Lower leg skin (tissue), 4 donors: Measurements from ENCODE around the gene OSBPL3. TPM values are rescaled to one million over a fixed set of nuclear protein-coding genes. Genes with fewer than 3 reads are reported as not detected.

Source experiments
- DNase-seq, 2 donors: peaks; one replicate each; pipeline ENCODE4 v3.0.0-alpha.2; 2019; ENCODE audit warnings: low spot score in 2 of 2
- H3K4me3 ChIP-seq: fragments of 200-600 bp; sonication (generic); 2 replicates; pipeline ENCODE4 v1.5.1; 2017; ENCODE audit warnings: mild to moderate bottlenecking, low read depth; ENCODE audit not compliant: poor library complexity, severe bottlenecking
- POLR2A ChIP-seq, 2 donors: fragments of 450-650 bp; IDR thresholded peaks; one replicate each; pipeline ENCODE4 v1.6.1; 2016 to 2017; ENCODE audit warnings: antibody characterized with exemption in 2 of 2, mild to moderate bottlenecking in 1 of 2, moderate library complexity in 1 of 2
- whole genome bisulfite sequencing, 2 donors: methylation state at CpG; one replicate each; pipeline ENCODE4 v1.1.5; 2018; 5-methylcytosine and 5-hydroxymethylcytosine counted together
- intact Hi-C: fragments of 100-400 bp; cut with DNase I; formaldehyde crosslinking; loops from one replicate; pipeline ENCODE4 v1.15.0; 2023; ENCODE audit warnings: low total_unique reads
- total RNA-seq, 4 donors: library from RNA; depleted of rRNA; stranded (reverse); fragments of >200 nt; gene quantifications; one replicate each; pipeline ENCODE4 v1.1.0, GENCODE V29; 2016
- TF ChIP-seq, protein P1 (sequence below), 3 donors: fragments of 450-650 bp; IDR thresholded peaks; one replicate each; pipeline ENCODE4 v1.5.1; 2016; ENCODE audit warnings: antibody characterized with exemption in 3 of 3, mild to moderate bottlenecking in 3 of 3, moderate library complexity in 2 of 3

The OSBPL3 gene
- total RNA-seq, 4 donors from 2014 or later: 21.9 to 40.3 (median 23.7) TPM

DNA sequence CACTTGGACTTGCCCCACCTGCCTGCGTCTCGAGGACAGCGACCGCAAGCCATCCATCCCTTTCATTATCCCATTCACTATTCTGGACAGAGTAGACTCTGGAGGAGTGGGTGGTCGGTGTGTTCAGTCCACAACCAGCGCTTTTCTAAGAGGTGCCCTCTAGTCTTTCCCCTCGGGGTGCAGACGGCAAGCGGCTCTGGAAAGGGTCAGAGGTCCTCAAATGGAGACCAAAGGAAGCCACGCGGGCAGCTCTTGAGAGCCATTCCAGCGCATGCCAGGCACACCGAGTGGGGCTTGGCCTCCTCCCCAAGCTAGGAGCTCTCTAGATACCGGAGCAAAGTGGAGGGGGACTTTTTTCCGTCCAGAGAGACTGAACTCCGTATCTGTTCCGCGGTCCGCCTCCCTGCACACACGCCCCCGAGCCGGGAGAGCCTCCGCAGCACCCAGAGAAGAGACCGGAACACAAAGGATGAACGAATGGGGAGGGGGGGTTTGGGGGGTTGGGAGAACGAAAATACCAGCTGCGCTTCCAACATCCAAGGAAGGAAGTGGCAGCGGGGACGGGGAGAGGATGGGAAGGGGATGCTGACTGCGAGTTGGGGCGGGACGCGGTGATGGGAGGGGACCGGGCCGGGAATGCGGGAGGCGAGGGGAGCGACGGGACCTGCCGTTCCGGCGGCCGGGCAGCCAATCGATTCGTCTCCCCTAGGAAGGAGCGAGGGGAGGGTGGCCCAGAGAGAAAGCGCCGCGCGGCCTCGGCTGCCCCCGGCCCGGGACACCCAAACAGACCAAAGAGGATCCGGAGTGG lies 223.2 kb downstream of the OSBPL3 start:
- 6% methylated on average over 50 to 52 of the region's 54 CpGs for WGBS, 2 donors
- H3K4me3 ChIP-seq: peak overlapping the region; percentile 48
- peak in 1 of 2 donors; percentile 93 for DNase-seq
- TF ChIP-seq, protein P1, sequence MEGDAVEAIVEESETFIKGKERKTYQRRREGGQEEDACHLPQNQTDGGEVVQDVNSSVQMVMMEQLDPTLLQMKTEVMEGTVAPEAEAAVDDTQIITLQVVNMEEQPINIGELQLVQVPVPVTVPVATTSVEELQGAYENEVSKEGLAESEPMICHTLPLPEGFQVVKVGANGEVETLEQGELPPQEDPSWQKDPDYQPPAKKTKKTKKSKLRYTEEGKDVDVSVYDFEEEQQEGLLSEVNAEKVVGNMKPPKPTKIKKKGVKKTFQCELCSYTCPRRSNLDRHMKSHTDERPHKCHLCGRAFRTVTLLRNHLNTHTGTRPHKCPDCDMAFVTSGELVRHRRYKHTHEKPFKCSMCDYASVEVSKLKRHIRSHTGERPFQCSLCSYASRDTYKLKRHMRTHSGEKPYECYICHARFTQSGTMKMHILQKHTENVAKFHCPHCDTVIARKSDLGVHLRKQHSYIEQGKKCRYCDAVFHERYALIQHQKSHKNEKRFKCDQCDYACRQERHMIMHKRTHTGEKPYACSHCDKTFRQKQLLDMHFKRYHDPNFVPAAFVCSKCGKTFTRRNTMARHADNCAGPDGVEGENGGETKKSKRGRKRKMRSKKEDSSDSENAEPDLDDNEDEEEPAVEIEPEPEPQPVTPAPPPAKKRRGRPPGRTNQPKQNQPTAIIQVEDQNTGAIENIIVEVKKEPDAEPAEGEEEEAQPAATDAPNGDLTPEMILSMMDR (IDR thresholded peaks at IDR 0.05): no peak
- TF ChIP-seq POLR2A (IDR thresholded peaks at IDR 0.05): no peak
- intact Hi-C loops: no loop called here

DNA sequence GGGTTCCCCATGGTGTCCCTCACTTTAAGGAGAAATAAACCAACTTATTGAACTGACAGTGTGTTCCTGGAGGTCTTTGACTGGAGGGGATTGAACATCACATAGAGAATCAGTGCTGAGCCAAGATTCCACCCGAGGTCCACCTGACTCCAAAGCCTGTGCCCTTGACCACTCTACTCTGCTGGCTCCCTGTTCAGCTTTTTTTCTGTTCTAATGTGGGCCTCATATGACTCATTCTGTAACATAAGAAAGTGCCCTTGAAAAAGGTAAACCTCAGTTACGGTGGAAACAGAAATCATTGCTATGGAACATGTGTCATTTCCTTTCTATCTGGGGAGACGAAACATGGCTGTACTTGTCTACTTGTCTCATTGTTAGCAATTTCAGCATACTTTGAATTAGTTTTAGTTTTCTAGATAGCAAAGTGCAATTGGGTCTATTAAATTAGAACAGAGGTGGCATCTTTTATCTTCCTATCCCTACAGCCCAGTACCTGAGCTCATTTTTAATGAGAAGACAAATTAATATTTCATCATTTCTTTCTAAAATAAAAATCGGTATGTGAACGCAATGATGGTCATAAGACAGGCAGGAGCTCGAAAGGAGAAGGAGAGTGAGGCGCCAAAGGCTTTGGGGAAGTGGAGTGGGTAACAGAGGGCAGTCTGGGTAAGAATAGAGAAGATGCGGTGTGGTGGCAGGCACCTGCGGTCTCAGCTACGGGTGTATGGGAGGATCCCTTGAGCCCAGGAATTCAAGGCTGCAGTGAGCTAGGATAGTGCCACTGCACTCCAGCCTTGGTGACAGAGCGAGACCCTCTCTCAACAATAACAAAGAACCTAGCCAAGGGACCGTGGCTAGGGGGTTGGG lies 224.2 kb downstream of the OSBPL3 start:
- 79 to 83% methylated on average over 12 of the region's 12 CpGs for WGBS, 2 donors
- DNase-seq: no peak
- no peak for TF ChIP-seq POLR2A (IDR thresholded peaks at IDR 0.05)
- TF ChIP-seq, protein P1 (IDR thresholded peaks at IDR 0.05): no peak
- intact Hi-C loops: no loop called here
- H3K4me3 ChIP-seq: no peak overlapping the region

DNA sequence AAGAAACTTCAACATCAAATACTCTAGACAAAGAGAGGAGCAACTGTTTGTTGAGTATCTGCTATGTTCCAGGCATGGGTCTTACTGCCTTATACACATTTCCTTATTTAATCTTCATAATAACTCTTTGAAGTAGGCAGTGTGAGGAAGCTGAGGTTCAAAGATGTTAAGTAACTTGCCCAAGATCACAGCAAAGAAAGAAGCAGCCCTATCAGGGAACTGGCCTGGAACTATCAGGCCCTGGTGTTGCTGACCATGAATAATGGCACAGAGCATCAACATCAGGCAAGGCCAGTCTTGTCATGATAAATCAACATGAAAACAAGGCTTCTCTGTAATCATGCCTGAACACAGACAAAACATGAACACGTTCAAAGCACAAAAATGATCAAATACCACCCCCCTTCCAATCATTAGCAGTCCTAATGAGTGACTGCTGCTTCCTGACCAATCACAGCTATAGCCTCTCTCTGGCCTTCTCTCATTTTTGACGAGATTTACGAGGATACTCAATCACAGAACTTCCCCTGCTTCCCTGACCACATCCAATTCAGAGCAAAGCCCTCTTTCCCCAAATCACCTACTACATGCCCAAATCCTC lies 225.0 kb downstream of the OSBPL3 start:
- intact Hi-C loops: no loop called here
- no peak overlapping the region for H3K4me3 ChIP-seq
- no peak for TF ChIP-seq POLR2A (IDR thresholded peaks at IDR 0.05)
- TF ChIP-seq, protein P1 (IDR thresholded peaks at IDR 0.05): no peak
- no peak for DNase-seq
- WGBS, 2 donors: 64 to 73% methylated on average over 3 of the region's 3 CpGs

DNA sequence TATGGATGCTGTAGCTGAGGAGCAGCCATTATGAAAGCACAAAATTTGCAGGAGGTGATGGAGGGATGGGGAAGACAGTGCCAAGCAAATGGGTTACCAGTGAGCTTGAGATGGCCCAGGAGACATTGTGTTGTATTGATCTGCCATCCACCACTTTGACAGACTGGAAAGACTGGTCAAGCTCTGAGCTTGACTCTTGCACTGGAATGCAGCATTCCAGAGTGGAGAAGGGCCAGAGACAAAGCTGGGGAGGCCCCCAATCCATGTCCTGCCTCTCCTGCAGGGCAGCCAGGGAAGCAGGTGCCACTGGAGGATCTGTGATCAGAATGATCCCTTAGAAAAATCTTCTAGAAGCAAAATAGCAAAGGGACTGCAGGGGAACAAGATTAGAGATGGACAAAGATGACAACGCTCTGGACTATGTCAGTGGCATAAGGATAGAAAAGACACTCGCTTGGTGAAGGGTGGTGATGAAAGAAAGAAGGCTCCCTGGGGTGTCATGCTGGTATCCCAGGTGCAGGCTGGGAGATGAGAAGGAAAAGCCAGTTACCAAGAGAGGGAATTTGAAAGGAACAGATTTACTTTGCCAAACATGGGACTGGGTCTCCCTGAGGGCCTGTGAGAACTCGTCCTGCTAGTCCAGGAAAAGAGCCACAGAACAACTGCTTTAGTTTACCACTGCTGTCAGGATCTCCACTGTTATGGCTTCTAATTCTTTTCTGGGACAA lies 227.7 kb downstream of the OSBPL3 start:
- intact Hi-C loops: no loop called here
- 54 to 58% methylated on average over 3 of the region's 3 CpGs for WGBS, 2 donors

DNA sequence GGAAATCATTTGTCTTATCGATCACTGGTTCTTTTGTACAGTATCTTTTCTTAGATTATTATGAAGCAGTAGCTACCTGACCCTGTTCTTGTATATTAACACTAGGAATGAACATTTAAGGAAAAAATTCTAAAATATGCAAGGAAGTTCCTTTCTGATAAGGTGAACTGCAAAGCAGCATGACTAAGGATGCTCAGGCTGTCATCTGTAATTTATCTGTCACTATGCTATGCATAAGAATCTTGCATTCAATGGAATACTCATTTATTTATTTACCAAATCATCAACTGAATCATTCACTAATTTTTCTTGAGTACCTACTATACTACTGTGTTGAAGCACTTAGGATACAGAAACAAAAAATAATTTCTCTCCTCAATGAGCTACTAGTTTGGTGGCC lies 228.5 kb downstream of the OSBPL3 start:
- H3K4me3 ChIP-seq: no peak overlapping the region
- TF ChIP-seq, protein P1 (IDR thresholded peaks at IDR 0.05): no peak
- no peak for TF ChIP-seq POLR2A (IDR thresholded peaks at IDR 0.05)
- intact Hi-C loops: no loop called here
- 100% methylated on average over 1 of the region's 1 CpG for WGBS, 2 donors
- no peak for DNase-seq

More for the DNA sequence above, 227.7 kb downstream of the OSBPL3 start:
- H3K4me3 ChIP-seq: no peak overlapping the region
- no peak for TF ChIP-seq POLR2A (IDR thresholded peaks at IDR 0.05)
- TF ChIP-seq, protein P1 (IDR thresholded peaks at IDR 0.05): no peak
- DNase-seq: no peak
